ENCODE measurements around the gene CD33.
"Not testable (repeated sequence)": the region's sequence is repeated elsewhere in the genome, so short reads cannot be mapped to it uniquely, and the experiment has no call there.

Gene CD33

DNA sequence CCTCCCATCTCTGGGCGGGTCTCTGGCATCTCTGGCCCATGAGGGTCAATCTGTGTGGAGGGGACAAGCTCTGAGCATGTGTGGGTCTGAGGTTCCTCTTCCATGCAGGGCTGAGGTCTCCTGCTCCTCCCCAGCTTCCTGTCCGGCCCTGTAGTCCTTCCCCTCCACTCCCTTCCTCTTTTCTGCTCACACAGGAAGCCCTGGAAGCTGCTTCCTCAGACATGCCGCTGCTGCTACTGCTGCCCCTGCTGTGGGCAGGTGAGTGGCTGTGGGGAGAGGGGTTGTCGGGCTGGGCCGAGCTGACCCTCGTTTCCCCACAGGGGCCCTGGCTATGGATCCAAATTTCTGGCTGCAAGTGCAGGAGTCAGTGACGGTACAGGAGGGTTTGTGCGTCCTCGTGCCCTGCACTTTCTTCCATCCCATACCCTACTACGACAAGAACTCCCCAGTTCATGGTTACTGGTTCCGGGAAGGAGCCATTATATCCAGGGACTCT, at the start of gene CD33:
Gene CD33, plus strand, starts transcription at position 183 of the 496 bp plus-strand sequence. Its CDS starts 39 bp downstream, at position 222.
- not testable (repeated sequence) for DNase-seq

DNA sequence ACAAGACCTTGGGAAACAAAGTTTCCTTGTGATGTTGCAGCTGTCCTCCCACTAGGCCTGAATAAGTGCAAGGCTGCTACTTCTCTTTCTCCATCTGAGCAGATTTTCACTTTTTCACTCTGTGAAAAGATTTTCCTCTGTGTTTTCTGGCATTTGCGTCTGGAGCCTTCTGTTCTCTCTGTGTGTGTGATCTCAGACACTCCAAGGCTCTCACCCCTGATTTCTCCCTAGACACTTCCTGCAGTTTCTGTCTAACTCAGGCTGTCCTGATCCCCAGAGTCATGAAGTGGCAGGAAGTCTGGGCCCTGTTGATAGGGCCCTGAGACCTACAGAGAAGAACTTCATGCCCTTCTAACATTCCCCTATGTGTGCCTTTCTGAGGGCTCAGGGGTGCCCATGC, 45.6 kb upstream of the CD33 start:
- DNase-seq, result no peak

DNA sequence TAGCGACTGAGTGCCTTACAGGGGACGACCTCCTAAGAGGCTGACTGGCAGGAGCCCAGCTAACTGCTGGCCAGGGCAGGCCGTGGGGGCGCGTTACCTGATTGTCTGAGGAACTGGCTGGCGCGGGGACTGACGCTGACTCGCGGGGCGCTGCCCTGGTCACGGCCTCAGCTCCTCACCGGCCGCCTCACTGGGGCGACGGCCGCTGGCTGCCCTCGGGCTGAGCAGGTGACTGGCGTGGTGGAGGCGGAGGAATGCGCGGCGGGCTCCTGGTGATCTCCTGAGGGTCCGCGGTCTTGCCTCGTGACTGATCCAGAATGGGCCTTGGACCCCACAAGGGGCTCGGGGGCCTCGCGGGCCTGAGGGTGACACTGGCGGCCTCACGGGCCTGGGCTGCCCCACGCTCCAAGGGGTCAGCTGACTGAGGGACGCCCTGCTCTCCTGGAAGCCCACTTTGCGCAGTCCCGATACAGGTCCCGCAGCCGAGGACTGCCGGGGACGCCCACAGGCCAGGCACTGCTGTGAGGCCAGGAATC, 43.4 kb upstream of the CD33 start:
- no peak for DNase-seq

DNA sequence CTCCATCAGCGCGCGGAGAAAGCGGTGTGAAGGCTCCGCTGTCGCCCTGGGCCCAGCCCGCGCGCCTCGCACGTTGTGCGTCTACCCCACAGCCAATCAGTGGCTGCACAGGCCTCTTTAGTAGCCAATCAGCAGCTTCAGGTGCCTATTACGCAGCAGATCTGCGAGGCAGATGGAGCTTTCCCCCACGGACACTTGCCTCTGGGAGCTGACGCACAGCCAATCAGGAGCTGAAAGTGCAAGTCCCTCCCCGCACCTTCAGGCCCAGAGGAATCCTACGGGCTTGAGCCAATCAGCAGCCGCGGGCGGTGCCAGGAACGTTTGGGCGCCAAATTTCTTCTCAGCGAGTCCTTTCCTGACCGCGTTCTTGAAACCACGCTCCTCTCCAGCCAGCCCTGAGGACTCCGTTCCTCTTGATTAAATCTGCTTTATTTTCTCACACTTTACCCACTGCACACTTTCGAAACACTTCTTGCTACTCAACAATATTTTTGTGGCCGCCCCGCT, 42.9 kb upstream of the CD33 start:
- DNase-seq, result no peak

DNA sequence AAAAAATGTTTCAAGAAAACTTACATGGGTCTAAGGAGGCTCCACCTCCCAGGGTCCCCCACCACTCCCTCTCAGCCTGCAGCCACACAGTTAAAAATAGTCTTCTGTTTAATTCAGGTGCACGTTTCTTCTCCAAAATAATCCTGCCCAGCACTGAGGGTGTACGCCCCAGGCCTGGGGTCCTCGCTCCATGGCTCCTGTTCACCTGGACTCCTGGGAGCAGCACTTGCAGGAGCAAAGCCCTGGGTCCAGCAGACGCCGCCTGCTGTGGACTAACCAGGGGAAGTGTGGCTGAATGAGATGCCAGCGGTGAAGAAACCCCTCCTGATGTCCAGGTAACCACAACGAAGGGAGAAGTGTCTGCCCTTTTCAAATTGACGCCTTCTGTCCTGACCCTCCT, 41.3 kb upstream of the CD33 start:
- no peak for DNase-seq

DNA sequence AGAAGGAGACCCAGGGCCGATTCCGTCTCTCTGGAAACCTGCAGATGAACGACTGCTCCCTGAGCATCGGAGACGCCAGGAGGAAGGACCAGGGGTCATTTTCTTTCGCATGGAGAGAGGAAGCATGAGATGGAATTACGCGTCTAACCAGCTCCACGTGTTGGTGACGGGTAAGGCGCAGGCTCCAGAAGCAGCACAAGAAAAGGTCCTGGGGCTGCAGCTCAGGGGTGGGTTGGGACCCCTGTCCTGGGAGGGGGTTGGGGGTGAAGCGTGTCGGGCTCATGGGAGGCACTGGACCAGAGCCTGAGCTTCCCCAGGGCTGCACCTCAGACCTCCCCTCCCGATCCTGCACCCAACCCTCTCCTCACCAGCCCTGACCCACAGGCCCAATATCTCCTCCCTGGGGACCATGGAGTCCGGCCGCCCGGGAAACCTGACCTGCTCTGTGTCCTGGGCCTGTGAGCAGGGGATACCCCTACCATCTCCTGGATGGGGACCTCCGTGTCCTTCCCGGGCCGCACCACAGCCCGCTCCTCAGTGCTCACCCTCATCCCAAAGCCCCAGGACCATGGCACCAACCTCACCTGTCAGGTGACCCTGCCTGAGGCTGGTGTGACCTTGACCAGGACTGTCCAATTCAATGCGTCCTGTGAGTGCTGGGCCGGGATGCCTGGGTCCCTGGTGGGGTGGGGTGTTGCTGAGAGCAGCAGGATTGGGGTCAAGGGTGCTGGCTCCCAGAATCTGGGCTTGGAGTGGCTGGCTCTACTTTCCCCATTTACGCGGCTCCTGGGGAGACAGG, 39.6 kb upstream of the CD33 start:
- no peak for DNase-seq

DNA sequence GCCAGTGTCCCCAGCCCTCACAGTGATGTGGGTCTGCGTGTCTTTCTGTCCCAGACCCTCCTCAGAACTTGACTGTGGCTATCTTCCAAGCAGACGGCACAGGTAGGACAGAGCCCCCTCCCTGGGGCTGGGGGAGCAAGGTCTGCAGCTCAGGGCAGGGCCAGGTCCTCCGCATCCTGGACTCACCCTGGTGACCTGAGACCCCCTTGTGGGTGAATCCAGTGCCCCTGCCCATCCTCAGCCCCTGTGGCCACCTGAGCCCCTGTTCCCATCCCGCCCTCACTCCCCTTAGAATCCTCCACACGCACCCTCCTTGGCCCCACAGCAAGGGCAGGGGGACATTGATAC, 39.0 kb upstream of the CD33 start:
- DNase-seq, result no peak

DNA sequence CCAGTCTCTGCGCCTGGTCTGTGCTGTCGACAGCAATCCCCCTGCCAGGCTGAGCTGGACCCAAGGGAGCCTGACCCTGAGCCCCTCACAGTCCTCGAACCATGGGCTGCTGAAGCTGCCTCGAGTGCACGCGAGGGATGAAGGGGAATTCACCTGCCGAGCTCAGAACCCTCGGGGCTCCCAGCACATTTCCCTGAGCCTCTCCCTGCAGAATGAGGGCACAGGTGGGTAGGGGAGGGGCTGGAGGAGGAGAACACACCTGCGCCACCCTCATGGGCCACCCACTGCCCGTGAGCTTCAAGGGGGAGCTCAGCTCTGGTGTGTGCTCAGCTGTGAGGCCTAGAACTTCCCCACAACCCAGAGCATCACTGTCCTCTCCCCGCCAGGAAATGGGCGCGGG, 38.6 kb upstream of the CD33 start:
- no peak for DNase-seq

DNA sequence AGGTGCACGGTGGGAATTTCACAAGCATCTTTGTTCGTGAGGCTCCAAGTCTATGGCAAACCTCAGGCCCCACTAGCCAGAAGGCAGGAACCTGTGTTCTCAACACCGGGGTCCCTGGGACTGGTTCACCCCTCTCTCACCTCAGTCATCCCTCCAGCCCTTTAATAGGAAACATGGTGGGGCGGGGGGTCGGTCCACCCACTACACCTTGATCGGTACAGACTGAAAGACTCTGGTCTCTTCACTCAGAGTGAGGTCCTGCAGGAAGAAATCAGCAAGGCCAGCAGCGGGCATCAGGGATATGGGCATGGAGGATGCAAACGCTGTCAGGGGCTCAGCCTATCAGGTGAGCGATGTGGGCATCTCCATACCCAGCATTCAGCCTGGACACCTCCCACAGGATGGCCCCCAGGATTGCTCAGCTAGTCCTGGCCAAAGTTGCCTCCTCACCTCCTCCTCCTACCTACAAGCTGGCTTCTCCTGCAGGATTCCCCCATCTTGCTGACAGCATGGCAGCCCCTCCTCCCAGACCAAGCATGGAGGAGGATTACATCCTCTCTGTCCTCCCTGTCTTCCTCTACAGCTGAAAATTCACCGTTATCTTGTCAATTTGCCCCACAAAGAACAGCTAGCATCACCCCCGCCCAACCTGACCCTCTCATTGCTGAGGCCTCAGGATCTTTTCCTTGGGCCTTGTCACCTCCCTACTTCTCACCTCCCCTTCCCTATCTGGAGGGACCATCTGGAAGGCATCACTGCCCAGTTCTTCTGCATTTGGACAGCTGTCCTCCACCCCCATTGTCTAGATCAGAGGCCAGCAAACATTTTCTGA, 37.3 kb upstream of the CD33 start:
- no peak for DNase-seq

DNA sequence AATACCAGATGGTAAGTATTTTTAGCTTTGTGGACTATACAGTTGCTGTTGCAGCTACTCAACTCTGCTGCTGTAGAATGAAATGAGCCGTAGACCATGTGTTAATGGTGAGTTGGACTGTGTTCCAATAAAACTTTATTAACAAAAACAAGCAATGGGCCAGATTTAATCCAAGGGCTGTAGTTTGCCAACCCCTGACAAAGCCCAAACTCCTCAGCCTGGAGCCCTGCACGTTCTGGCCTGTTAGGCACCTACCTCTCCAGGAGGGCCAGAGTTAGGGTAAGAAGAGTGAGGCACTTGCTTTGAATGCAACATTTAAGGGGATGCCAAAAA, 36.7 kb upstream of the CD33 start:
- DNase-seq, result no peak

DNA sequence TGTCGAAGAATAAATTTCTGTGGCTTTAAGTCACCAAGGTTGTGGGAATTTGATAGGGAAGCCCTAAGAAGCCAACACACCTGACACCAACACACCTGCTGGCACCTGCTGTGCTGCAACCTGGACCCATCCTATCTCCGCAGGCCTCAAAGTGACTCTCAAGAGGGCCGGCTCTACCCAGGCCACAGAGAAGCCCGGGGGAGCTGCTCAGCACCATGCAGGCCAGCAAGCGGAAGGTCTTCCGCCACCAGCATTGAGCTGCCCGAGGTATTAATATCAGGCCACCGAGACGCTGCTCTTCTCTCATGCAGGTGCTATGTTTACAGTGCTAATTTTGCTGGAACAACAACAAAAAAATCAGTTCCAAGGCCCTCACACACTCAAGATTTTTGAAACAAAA, 32.2 kb upstream of the CD33 start:
- no peak for DNase-seq

DNA sequence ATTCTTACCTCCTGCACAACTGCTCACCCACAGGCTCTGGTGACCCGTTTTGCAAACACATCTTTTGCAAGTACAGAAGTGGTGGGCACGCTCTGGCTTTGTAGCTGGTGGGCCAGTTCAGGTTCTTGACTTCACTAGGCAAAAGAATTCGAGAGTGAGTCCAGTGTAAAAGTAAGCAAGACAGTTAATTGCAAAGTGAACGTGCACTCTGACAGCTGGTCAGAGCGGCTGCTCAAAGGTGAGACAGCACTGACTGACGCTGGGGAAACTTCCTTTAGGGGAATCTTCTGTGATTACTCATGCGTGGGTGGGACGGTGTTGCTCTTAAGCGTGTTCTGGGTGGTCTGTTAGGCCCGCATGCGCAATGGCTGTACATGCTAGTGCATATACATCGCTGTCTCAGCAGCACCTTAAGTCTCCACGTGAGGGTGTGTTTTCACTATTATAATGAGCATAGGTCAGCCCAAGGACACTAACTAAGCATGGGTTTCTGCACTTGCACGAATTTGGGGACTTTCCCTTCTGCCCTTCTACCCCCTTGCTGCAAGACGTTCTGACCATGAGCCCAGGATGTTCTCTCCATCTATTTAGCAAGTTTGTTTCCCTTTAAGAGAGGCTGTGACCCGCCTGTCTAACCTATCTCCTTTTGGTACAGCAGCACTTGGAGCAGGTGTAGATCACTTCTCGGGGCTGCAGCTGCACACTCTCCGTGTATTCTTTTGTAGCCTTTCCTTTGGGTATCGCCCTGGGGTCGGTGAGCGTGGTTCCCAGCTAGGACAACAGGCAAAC, 30.2 kb upstream of the CD33 start:
- DNase-seq, result no peak

DNA sequence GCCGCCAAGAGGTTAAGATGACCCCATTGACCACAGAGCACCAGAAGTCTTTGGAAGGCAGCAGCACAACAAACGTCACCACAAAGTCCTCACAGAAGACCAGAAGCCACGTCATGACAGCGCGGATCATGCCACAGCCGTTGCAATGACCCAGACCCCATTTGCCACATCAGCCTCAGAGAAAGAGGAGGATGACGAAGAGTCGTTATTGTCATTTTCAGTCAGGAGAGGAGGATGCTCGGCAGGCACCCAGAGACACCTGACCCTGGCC, 29.6 kb upstream of the CD33 start:
- DNase-seq, result no peak

DNA sequence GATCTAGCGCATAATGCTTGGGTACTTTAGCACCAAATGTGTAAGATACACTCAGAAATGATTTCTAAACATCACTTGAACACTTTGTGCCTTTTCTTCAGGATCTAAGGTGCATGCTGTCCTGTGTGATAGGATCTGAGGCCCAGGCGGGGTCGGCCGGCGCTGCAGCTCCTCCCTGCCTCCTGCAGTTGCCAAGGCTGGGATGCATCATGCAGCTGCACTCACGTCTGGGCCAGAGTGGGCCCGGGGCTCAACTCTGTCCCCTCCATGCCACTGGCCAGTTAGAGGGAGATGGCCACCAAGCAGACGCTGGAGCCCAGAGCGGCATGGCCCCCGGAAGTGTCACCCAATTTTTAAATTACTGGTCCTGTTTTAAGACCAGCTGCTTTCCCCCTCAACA, 29.3 kb upstream of the CD33 start:
- DNase-seq, result no peak

DNA sequence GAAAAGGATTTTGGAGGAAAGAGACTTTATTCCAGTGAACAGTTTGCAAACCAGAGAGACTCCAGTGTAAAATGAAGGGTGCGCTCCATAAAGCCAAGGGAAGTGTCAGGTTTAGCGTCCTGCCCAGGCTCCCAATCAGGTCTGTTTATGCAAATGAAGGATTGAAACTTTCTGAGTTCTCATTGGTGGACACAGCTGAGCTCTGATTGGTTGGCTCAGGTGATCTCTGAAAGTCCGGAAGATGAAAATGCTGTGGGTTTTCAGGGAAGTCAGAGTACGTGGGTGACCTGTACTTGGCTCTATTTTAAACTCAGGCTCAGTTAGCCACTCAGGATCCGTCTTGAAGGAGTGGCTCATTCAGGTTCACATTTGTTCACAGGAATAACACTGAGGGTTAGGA, 28.7 kb upstream of the CD33 start:
- DNase-seq, result no peak

DNA sequence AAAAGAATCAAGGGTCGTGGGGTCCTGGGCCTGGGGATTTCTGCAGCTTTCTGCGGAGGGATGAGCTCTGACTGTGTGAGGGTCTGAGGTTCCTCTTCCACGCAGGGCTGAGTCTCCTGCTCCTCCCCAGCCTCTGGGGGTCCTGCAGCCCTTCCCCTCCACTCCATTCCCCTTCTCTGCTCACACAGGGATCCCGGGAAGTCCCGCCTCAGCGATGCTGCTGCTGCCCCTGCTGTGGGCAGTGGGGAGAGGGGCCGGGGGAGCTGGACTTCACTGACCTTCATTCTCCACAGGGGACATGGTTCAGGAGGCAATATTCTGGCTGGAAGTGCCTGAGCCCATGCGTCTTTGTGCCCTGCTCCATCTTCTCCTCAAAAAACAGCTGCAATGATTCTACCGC, 26.2 kb upstream of the CD33 start:
- DNase-seq, result no peak

DNA sequence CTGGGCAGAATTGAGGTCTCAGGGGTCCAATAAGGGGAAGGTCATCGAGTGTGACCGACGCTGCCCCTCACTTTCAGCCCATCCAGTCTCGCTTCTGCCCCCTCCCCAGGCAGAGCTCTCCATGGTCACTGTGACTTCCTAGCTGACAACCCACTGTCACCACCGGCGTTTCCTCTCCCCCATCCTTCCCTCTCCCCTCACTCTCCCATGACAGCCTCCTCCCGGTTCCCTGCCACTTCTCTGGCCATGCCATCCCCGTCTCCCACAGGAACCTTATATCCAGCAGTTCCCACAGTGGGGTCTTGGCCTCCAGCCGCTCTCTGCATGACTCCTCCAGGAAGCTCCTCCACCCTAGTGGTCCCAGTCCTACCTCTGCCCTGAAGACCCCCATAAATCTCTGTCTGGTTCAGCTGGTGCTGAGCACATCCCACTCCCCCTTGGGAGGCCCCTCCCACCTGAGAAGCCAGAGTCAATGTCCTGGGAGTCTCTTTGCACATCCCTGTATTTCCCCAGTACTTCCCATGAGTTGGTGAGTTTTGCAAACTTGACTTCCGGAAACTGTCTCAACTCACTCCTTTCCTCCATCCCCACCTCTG, 24.7 kb upstream of the CD33 start:
- DNase-seq, result no peak

DNA sequence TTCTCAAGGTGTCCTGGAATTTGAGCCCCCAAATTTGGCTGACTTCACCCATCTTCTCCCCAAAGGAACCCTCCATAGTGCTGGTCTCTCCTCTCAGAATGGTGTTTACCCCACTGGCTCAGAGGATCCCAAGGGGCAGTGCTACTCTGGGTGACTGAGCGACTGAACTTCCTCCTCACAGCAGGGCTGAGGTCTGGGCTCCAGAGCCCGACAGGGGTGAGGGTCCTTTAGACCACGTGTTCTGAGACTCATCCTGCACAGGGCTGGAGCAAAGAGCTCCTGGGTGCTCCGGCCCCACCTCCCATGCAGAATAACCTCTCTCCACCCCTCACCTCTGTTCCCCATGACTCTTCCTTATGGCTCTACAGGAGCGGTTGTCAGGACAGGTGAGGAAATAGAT, 23.2 kb upstream of the CD33 start:
- no peak for DNase-seq

DNA sequence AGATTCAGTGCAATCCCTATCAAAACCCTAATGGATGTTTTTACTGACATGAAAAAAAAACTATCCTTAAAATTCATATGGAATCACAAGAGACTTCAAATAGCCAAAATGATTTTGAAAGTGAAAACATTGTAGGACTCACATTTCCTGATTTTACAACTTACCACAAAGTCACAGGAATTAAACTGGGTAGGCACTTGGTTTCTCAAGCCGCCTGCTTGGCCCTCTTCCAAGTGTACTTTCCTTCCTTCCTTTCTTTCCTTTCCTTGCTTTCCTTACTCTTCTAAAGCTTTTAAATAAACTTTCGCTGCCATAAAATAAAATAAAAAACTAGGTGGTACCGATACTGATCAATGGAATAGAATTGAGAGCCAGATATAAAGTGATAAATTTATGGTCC, 21.0 kb upstream of the CD33 start:
- no peak for DNase-seq

DNA sequence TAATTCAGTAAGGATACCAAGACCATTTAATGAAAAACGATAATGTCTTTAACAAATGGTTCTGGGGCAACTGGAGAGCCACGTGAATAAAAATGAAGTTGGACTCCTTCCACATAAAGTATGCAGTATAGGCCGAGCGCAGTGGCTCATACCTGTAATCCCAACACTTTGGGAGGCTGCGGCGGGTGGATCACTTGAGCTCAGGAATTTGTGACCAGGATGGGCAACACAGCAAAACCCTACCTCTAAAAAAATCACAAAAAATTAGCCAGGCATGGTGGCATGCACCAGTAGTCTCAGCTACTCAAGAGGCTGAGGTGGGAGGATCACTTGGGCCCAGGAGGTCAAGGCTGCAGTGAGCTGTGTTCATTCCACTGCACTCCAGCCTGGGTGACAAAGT, 20.6 kb upstream of the CD33 start:
- no peak for DNase-seq

DNA sequence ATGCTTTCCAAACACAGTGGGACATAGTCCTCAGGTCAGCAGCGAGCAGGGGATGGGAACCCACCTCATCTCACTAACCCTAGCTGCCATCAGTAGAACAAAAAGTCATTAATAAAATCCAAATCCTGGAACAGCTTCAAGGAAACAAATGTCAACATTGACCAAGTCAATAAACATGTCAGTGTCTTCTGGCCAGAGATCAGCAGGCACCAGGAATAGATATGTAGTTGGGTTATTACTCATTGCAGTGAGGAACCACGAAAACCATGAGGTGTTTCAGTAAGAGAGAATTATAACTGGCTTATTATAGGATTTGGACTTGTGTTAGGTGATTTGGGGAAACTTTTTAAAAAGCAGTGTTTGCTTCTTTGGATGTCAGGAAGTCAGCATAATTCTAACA, 17.1 kb upstream of the CD33 start:
- DNase-seq, result no peak

DNA sequence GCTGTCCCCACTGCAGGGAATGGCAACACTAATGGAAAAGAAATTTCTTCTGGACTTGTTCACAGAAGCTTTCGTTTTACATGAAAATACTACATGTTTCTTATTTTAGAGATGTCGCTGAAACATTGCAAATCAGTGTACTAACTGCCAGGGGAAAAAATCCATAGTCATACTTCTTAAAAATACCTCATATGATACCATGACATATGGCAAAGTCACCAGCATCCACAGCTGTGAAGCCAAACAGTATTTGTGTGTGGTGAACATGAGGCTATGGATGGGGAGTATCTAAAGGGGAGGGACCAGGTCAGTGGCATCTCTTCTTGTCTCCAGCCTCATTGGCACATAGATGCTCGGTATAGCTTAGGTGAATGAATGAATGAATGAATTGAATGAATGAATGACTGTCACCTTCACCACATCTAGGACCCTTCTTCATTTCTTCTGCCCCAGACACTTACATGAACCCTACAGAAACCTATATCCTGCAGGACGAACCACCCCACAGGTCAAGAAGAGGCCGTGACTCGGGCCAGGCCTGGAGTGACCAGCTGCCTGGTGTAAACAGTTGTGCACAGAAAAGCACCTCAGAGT, 14.6 kb upstream of the CD33 start:
- no peak for DNase-seq

All from NCI-H1105 treated with DMSO at 0.1 percent for 48 hours (cell line).